Keratinocyte (primary cell): ENCODE results near the gene SHCBP1L. TPM values are rescaled to one million over a fixed set of nuclear protein-coding genes. Genes with fewer than 3 reads are reported as not detected.

Experiments used
- DNase-seq: peaks from one replicate; pipeline ENCODE4 v3.0.0-alpha.2; 2011; ENCODE audit warnings: low read depth, missing footprints, low spot score
- FAIRE-seq: peaks from 2 replicates; lab custom pipeline; 2011; peaks lifted over from hg19 to GRCh38; lab: Jason Lieb, UNC
- H2AFZ ChIP-seq: 2 replicates; pipeline ENCODE4 v1.6.0; 2012; ENCODE audit warnings: low read length, control low read depth, inconsistent platforms; ENCODE audit not compliant: control insufficient read depth
- H3K27ac ChIP-seq: 2 replicates; pipeline ENCODE4 v1.5.1; 2011; ENCODE audit warnings: low read length; ENCODE audit not compliant: control insufficient read depth, insufficient read depth
- H3K27me3 ChIP-seq: 3 replicates; pipeline ENCODE4 v1.6.0; 2011; ENCODE audit warnings: low read length; ENCODE audit not compliant: control insufficient read depth, insufficient read depth; ENCODE audit errors: extremely low read depth
- H3K36me3 ChIP-seq, 2 experiments: 2 replicates in 1 of 2; 3 replicates in 1 of 2; pipeline ENCODE4 v1.5.1; 2011; ENCODE audit warnings: low read length in 2 of 2, mild to moderate bottlenecking in 1 of 2; ENCODE audit not compliant: control insufficient read depth in 2 of 2, insufficient read depth in 2 of 2; ENCODE audit errors: extremely low read depth in 1 of 2
- H3K4me1 ChIP-seq: 3 replicates; pipeline ENCODE4 v1.5.1; 2011; ENCODE audit warnings: low read length; ENCODE audit not compliant: control insufficient read depth, insufficient read depth; ENCODE audit errors: extremely low read depth
- H3K4me2 ChIP-seq: 3 replicates; pipeline ENCODE4 v1.6.0; 2011; ENCODE audit warnings: low read depth, low read length; ENCODE audit not compliant: control insufficient read depth, insufficient read depth; ENCODE audit errors: extremely low read depth
- H3K4me3 ChIP-seq, 3 experiments: fragments of 200-600 bp in 1 of 3; sonication (generic) in 1 of 3; 2 replicates in 2 of 3; 3 replicates in 1 of 3; pipeline ENCODE4 v1.5.1; 2011 to 2016; ENCODE audit warnings: low read length in 3 of 3, mild to moderate bottlenecking in 3 of 3, control low read depth in 2 of 3, inconsistent platforms in 1 of 3, low read depth in 1 of 3, mixed read lengths in 1 of 3, mixed run types in 1 of 3, moderate library complexity in 1 of 3; ENCODE audit not compliant: control insufficient read depth in 2 of 3, insufficient read depth in 2 of 3; ENCODE audit errors: extremely low read depth in 1 of 3
- H3K79me2 ChIP-seq: 2 replicates; pipeline ENCODE4 v1.6.0; 2012; ENCODE audit warnings: low read length; ENCODE audit not compliant: control insufficient read depth, insufficient read depth
- H3K9ac ChIP-seq: 3 replicates; pipeline ENCODE4 v1.6.0; 2011; ENCODE audit warnings: low read length; ENCODE audit not compliant: control insufficient read depth, insufficient read depth; ENCODE audit errors: extremely low read depth
- H3K9me1 ChIP-seq: 3 replicates; pipeline ENCODE4 v1.6.0; 2011; ENCODE audit warnings: low read length; ENCODE audit not compliant: control insufficient read depth, insufficient read depth; ENCODE audit errors: extremely low read depth
- H3K9me3 ChIP-seq: 2 replicates; pipeline ENCODE4 v1.5.1; 2012; ENCODE audit warnings: low read depth, low read length; ENCODE audit not compliant: control insufficient read depth
- H4K20me1 ChIP-seq: 3 replicates; pipeline ENCODE4 v1.6.0; 2011; ENCODE audit warnings: low read length; ENCODE audit not compliant: control insufficient read depth, insufficient read depth; ENCODE audit errors: extremely low read depth
- CTCF ChIP-seq, 3 experiments: IDR thresholded peaks in 1 of 3; conservative IDR thresholded peaks in 1 of 3; optimal IDR thresholded peaks in 1 of 3; 2 replicates in 2 of 3; 3 replicates in 1 of 3; pipeline versions ENCODE3 to v1.5.1; 2011; ENCODE audit warnings: low read length in 3 of 3, mild to moderate bottlenecking in 3 of 3, moderate library complexity in 2 of 3, control low read depth in 1 of 3, inconsistent platforms in 1 of 3; ENCODE audit not compliant: insufficient read depth in 2 of 3; ENCODE audit errors: extremely low read depth in 1 of 3
- EZH2 ChIP-seq: IDR thresholded peaks from one replicate; pipeline ENCODE4 v1.6.1; 2012; ENCODE audit warnings: inconsistent platforms, mild to moderate bottlenecking, low read length, moderate library complexity
- dilution Hi-C: fragments of 300-500 bp; cut with MboI; formaldehyde crosslinking; loops from one replicate; pipeline ENCODE4 v1.7.0; 2020; ENCODE audit warnings: low sequenced_read_pairs; ENCODE audit not compliant: extremely low pct_ligation_motif_present
- polyA plus RNA-seq, 5 experiments: library from polyadenylated mRNA; depleted of rRNA in 3 of 5; stranded (reverse) in 3 of 5; stranded (forward) in 1 of 5; unstranded in 1 of 5; fragments of >200 nt; gene quantifications; 1 replicate in 1 of 5; 2 replicates in 3 of 5; 3 replicates in 1 of 5; pipeline versions ENCODE4 v1.2.1 to v1.2.3, GENCODE V29; 2011 to 2012; ENCODE audit warnings: missing spikeins in 2 of 5, low read depth in 1 of 5, low replicate concordance in 1 of 5

SHCBP1L gene
- polyA plus RNA-seq, 1 donor (not counting 4 experiments of a cell fraction or from before 2014, with no cell fraction given): not detected

DNA sequence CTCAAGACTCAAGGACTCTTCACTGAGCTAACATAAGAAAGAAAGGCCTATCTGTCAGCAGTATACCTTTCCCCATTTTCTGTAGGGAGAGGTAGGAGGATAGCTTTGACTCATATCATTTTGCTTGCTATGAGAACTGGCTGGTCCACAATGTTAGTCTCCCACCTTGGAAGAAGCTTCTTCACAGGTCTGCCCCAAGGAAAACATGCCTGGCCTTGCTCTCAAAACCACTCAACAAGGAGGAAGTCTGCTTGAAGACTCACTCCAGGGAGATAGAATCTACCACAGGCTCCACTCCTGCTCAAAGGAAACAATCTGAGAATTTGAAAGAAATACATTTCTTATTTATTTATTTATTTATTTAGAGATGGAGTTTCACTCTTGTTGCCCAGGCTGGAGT lies 40.8 kb upstream of the SHCBP1L start:
- Histone ChIP-seq H3K27ac (no peak overlapping the region), H3K79me2 (no peaks in the 10 kb centered on the region), H3K4me1 (peaks cover 23% of the 10 kb centered on the region), H3K9me1 (peaks cover 4% of the 10 kb centered on the region), H2AFZ (no peak overlapping the region), H3K4me2 (peak overlapping the region; percentile 1), H3K36me3 (no peaks in the 10 kb centered on the region), H4K20me1 (no peaks in the 10 kb centered on the region), H3K4me3 (no peak overlapping the region), H3K9ac (no peak overlapping the region), H3K9me3 (no peaks in the 10 kb centered on the region), H3K27me3 (no peaks in the 10 kb centered on the region)
- FAIRE-seq (peak; percentile 67), DNase-seq (peak; percentile 46)
- no peak for TF ChIP-seq CTCF (optimal IDR thresholded peaks at IDR 0.05 in 1 of 3, IDR thresholded peaks at IDR 0.05 in 1 of 3, conservative IDR thresholded peaks at IDR 0.05 in 1 of 3; ENCODE audit: extremely low read depth in 1 of 3, insufficient read depth in 2 of 3, low read length in 3 of 3)
- TF ChIP-seq EZH2: no peak
- dilution Hi-C loops: no loop called here

- Histone ChIP-seq H3K36me3 (no peaks in the 10 kb centered on the region), H3K27me3 (no peaks in the 10 kb centered on the region), H3K9me3 (no peaks in the 10 kb centered on the region), H3K4me1 (peaks cover 19% of the 10 kb centered on the region), H4K20me1 (no peaks in the 10 kb centered on the region), H3K4me3 (no peak overlapping the region), H3K27ac (no peak overlapping the region), H3K4me2 (peak overlapping the region; percentile 45), H3K79me2 (no peaks in the 10 kb centered on the region), H3K9ac (no peak overlapping the region), H3K9me1 (peaks cover 4% of the 10 kb centered on the region), H2AFZ (no peak overlapping the region)
- TF ChIP-seq CTCF (optimal IDR thresholded peaks at IDR 0.05 in 1 of 3, IDR thresholded peaks at IDR 0.05 in 1 of 3, conservative IDR thresholded peaks at IDR 0.05 in 1 of 3; ENCODE audit: extremely low read depth in 1 of 3, insufficient read depth in 2 of 3, low read length in 3 of 3): no peak
- TF ChIP-seq EZH2: no peak
- dilution Hi-C loops: no loop called here
- DNase-seq (no peak), FAIRE-seq (no peak)
These were observed 37.6 kb upstream of the SHCBP1L start for GRCh38 chr1:182990413-182991144.
